GM21825 (cell line): Measurements from ENCODE around the gene TMOD3.

Experiments
- ATAC-seq: cut with Tn5 transposase; IDR thresholded peaks from one replicate; pipeline ENCODE4 v1.9.1; 2021; ENCODE audit warnings: mild to moderate bottlenecking, moderate library complexity; ENCODE audit not compliant: unreplicated experiment

Gene TMOD3

GRCh38 chr15:51825698-51826097 lies 3.8 kb upstream of the TMOD3 start:
- ATAC-seq = no peak

GRCh38 chr15:51828621-51829375 lies 655 bp upstream of the TMOD3 start:
- ATAC-seq = no peak

- ATAC-seq = no peak
Observed at GRCh38 chr15:51830276-51830806, 888 bp downstream of the TMOD3 start.

GRCh38 chr15:51833772-51834171 lies 4.3 kb downstream of the TMOD3 start:
- ATAC-seq = no peak

GRCh38 chr15:51837792-51838251 lies 8.4 kb downstream of the TMOD3 start:
- ATAC-seq = no peak

- ATAC-seq = no peak
Observed at GRCh38 chr15:51838270-51838669, 8.8 kb downstream of the TMOD3 start.

GRCh38 chr15:51840692-51841091 lies 11.2 kb downstream of the TMOD3 start:
- ATAC-seq = no peak

- no peak for ATAC-seq
Observed at GRCh38 chr15:51841406-51842040, 12.1 kb downstream of the TMOD3 start.

- no peak for ATAC-seq
Observed at GRCh38 chr15:51842265-51842664, 12.8 kb downstream of the TMOD3 start.

GRCh38 chr15:51842852-51843737 lies 13.6 kb downstream of the TMOD3 start:
- ATAC-seq = peak; percentile 55

GRCh38 chr15:51844747-51845426 lies 15.4 kb downstream of the TMOD3 start:
- no peak for ATAC-seq

- ATAC-seq = no peak
Observed at GRCh38 chr15:51846066-51846462, 16.6 kb downstream of the TMOD3 start.

GRCh38 chr15:51846463-51847230 lies 17.2 kb downstream of the TMOD3 start:
- ATAC-seq = no peak

- no peak for ATAC-seq
Observed at GRCh38 chr15:51848811-51849210, 19.4 kb downstream of the TMOD3 start.

- ATAC-seq = no peak
Observed at GRCh38 chr15:51849860-51850259, 20.4 kb downstream of the TMOD3 start.

- no peak for ATAC-seq
Observed at GRCh38 chr15:51853998-51854397, 24.5 kb downstream of the TMOD3 start.

GRCh38 chr15:51855612-51856011 lies 26.2 kb downstream of the TMOD3 start:
- no peak for ATAC-seq

- no peak for ATAC-seq
Observed at GRCh38 chr15:51856714-51857380, 27.4 kb downstream of the TMOD3 start.
